Measurements from ENCODE around the gene SERPINA12. TPM values are rescaled to one million over a fixed set of nuclear protein-coding genes. Genes with fewer than 3 reads are reported as not detected.

The SERPINA12 gene
- total and polyA plus RNA-seq, 2 of the 13 experiments (the other 11 are each of a cell fraction or from before 2014, with no cell fraction given) = 0.08 TPM; not detected in 1

DNA sequence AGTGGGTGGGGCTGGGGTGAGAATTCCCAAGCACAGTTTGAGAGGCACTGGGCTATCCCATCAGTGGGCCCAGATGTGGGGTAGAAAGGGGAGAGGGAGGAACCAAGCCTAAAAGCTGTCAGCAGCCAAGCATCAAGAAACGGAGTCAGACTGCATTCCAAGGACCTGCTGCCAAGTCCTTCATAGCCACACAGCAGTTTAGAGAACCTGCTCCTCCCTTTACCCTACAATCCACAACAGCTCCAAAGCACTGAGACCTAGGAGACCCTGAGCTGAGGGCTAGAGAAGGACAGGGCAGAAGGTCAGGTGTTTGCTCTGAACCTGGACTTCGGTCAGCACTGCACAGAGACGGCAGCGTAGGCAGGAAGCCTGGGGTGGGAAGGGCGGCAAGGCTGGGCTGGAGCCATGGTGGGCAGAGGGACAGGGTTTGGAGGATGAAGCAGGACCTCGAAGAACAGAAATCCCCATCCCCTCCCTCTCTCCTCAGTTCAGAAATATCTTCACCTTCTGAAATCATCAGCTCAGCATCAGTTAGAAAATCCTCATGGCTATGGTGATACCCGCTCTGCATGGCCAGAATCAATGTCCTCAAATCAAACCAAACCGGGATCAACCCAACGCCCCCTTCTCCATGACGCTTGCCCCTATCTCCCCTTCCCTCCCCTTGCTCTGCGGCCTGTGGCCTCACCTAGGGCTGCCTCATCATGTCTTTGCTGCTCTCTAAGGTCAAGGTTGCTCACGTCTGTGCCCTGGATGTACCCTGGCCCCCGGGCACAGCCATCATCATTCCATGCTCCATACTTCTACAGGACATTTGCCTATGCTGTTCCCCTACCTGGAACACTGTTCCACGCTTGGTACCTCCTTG, 39.1 kb upstream of the SERPINA12 start (continued):
- TF ChIP-seq NCOA5 (CRISPR knock-in tag; IDR thresholded peaks at IDR 0.05) (no peak), ARID4A (CRISPR knock-in tag; IDR thresholded peaks at IDR 0.05; ENCODE audit: borderline replicate concordance) (peak; percentile 28; the same call in 1 of the 2 replicates), ZNF326 (CRISPR knock-in tag; IDR thresholded peaks at IDR 0.05; ENCODE audit: borderline replicate concordance) (no peak), NCOA2 (CRISPR knock-in tag; IDR thresholded peaks at IDR 0.05) (peak; percentile 52; the same call in 1 of the 2 replicates), MED8 (CRISPR knock-in tag; IDR thresholded peaks at IDR 0.05; ENCODE audit: insufficient replicate concordance) (no peak), AGO1 (IDR thresholded peaks at IDR 0.05; ENCODE audit: low read depth, low read length, poor library complexity, severe bottlenecking) (no peak), FLYWCH1 (CRISPR knock-in tag; IDR thresholded peaks at IDR 0.05) (no peak), JUN (CRISPR knock-in tag; IDR thresholded peaks at IDR 0.05) (no peak), ZNF570 (CRISPR knock-in tag; IDR thresholded peaks at IDR 0.05; ENCODE audit: borderline replicate concordance) (no peak), GFI1 (CRISPR knock-in tag; IDR thresholded peaks at IDR 0.05; ENCODE audit: borderline replicate concordance) (no peak), KAT2B (IDR thresholded peaks at IDR 0.05; ENCODE audit: borderline replicate concordance, low read depth, low read length) (no peak), STAG1 (CRISPR knock-in tag; IDR thresholded peaks at IDR 0.05) (peak; percentile 37), ZNF382 (CRISPR knock-in tag; IDR thresholded peaks at IDR 0.05; ENCODE audit: borderline replicate concordance) (no peak), MIER2 (CRISPR knock-in tag; IDR thresholded peaks at IDR 0.05) (no peak), ZFP36L1 (CRISPR knock-in tag; IDR thresholded peaks at IDR 0.05) (0 out of 2 replicates have a peak, but pooled peaks have one; percentile 18), ZNF292 (CRISPR knock-in tag; IDR thresholded peaks at IDR 0.05; ENCODE audit: borderline replicate concordance, low read depth) (peak; percentile 91), ZNF792 (CRISPR knock-in tag; IDR thresholded peaks at IDR 0.05) (no peak), NFYC (CRISPR knock-in tag; IDR thresholded peaks at IDR 0.05) (no peak), SNAI1 (CRISPR knock-in tag; IDR thresholded peaks at IDR 0.05; ENCODE audit: borderline replicate concordance) (no peak), ADNP (CRISPR knock-in tag; IDR thresholded peaks at IDR 0.05) (no peak), CSRNP2 (CRISPR knock-in tag; conservative IDR thresholded peaks at IDR 0.05; ENCODE audit: low read depth) (no peak), SMAD1 (CRISPR knock-in tag; IDR thresholded peaks at IDR 0.05; ENCODE audit: borderline replicate concordance, low read depth) (no peak), ZNF546 (CRISPR knock-in tag; conservative IDR thresholded peaks at IDR 0.05) (no peak)
- TF ChIP-seq, protein P1, sequence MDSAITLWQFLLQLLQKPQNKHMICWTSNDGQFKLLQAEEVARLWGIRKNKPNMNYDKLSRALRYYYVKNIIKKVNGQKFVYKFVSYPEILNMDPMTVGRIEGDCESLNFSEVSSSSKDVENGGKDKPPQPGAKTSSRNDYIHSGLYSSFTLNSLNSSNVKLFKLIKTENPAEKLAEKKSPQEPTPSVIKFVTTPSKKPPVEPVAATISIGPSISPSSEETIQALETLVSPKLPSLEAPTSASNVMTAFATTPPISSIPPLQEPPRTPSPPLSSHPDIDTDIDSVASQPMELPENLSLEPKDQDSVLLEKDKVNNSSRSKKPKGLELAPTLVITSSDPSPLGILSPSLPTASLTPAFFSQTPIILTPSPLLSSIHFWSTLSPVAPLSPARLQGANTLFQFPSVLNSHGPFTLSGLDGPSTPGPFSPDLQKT (CRISPR knock-in tag; IDR thresholded peaks at IDR 0.05; ENCODE audit: borderline replicate concordance) = no peak

Data from HepG2 (cell line).